Measurements from ENCODE around the gene AMZ2. TPM values are rescaled to one million over a fixed set of nuclear protein-coding genes. Genes with fewer than 3 reads are reported as not detected.

Gene AMZ2, protein sequence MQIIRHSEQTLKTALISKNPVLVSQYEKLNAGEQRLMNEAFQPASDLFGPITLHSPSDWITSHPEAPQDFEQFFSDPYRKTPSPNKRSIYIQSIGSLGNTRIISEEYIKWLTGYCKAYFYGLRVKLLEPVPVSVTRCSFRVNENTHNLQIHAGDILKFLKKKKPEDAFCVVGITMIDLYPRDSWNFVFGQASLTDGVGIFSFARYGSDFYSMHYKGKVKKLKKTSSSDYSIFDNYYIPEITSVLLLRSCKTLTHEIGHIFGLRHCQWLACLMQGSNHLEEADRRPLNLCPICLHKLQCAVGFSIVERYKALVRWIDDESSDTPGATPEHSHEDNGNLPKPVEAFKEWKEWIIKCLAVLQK
- total RNA-seq: 65.5 and 82.2 TPM in 2 replicates

DNA sequence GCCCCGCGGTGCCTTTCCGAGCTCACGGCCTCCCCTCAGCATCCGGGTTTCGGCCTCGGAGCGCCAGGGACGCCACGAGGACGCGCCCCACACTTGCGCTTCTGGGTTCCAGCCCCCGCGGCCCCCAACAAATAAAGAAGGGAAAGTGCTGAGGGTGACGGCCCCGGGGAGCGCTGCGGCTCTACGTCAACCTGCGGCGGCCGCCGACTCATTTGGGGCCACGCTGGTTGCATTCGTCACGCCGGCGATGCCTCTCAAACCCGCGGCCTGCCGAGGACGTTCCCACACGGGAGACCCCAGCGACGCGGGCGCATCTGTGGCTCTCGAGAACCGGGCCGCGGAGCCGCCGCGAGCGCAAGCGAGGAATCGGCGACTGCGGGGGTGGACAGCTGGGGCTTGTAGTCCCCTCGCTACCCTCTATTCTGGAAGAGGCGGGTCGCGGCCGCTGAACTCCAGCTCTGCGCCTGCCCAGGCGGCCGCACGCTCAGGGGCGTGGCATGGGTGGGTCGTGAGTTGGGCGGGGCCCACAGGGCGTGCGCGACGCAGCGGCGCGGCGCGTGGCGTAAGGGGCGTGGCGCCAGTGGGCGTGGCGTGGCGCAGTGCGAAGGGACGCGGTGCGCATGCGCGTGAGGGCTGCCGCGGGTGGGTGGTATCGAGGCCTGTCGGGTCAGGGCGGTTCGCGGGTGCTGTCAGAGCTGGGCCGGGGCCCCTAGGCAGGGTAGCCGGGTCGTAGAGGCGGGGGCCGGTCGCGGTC, at the start of gene AMZ2:
AMZ2 (plus strand) TSS at position 599 of the 754 bp plus-strand sequence. CDS start 2,145 bp downstream, outside the sequence.

DNA sequence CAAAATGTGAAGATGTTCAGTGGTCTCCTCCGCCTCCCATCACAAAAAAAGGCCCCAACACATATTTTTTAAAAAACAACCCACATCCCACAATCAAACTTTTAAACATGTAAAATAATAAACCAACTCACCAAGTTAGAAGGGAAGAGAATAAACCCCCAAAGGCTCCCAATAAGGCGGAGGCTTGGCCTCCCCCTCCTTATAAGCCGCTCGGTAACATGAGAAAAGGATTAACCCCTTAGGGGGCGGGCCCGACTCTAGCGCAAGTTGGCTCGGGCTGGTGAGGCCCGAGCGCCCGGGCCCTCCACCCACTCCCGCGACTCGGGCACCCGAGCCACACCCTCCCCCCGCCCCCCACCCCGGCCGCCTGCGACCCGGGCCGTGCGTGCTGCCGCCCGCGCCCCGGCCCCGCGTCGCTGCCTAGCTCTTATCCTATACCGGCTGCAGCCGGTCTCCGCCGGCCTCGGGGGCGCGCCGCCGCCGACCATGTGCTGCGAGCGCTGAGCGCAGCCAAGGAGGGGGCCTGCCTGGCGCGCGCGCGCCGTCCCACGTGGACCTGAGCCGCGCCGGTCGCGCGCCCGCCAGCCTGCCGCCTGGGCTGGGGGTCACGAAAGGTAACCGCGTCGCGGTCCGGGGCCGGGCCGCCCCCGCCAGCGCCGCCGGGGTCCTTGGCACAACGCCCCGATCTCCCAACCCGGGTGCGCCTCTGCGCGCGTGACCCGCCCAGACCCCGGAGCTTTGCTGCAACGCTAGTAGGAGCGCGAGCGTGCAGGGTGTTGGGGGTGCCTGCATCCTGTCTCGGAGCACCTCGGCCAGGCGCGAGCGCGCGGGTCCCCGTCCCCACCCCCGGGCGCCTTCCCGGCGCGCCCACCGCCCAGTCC, 43.4 kb downstream of the AMZ2 start, which contains the start of the genes ARSG and SLC16A6:
ARSG (plus strand) TSS at position 541 of the 881 bp plus-strand sequence. CDS start 15,999 bp downstream, outside the sequence.
SLC16A6 (minus strand) TSS at position 173 of the 881 bp plus-strand sequence. CDS start 12,807 bp downstream, outside the sequence.

Other genes with a start within 250 kb of the AMZ2 start
- gene KPNA2, start 212.3 kb upstream of the AMZ2 start, total RNA-seq: 82.6 and 89.4 TPM in 2 replicates
- gene SLC16A6, start 43.1 kb downstream of the AMZ2 start, total RNA-seq: 0.37 and 0.92 TPM in 2 replicates
- gene ARSG, start 43.5 kb downstream of the AMZ2 start, total RNA-seq: 5.2 and 5.8 TPM in 2 replicates
- gene WIPI1, start 209.5 kb downstream of the AMZ2 start, total RNA-seq: 165 and 192 TPM in 2 replicates